H1 (cell line): Measurements from ENCODE around the gene VSIG10L2. TPM values are rescaled to one million over a fixed set of nuclear protein-coding genes. Genes with fewer than 3 reads are reported as not detected.

Experiments used
- CTCF ChIA-PET: fragments of 300-600 bp; sonication (Branson Sonifier 250); formaldehyde crosslinking; loops from one replicate; lab custom pipeline; 2021; ENCODE audit not compliant: partially characterized antibody; lab: Charles Lee
- POLR2A ChIA-PET: fragments of 300-600 bp; sonication (Branson Sonifier 250); formaldehyde crosslinking; loops from one replicate; lab custom pipeline; 2021; ENCODE audit warnings: inconsistent platforms; ENCODE audit not compliant: partially characterized antibody; lab: Charles Lee
- DNase-seq, 2 experiments: peaks; one replicate each; pipeline versions ENCODE4 v3.0.0 to v3.0.0-alpha.2; 2010 to 2022; ENCODE audit warnings: low spot score in 2 of 2, low read depth in 1 of 2, mixed read lengths in 1 of 2
- FAIRE-seq: peaks from 2 replicates; lab custom pipeline; 2011; peaks lifted over from hg19 to GRCh38; lab: Jason Lieb, UNC
- H2AFZ ChIP-seq: 2 replicates; pipeline ENCODE4 v1.8.1; 2012; ENCODE audit warnings: low read length, inconsistent platforms
- H2AK5ac ChIP-seq: 2 replicates; pipeline ENCODE4 v1.6.1; 2013; ENCODE audit warnings: low read depth, low read length
- H2BK120ac ChIP-seq: replicated peaks from 2 replicates; pipeline ENCODE3; 2013; ENCODE audit warnings: low read depth, low read length, inconsistent platforms
- H2BK12ac ChIP-seq: 2 replicates; pipeline ENCODE4 v1.6.1; 2013; ENCODE audit warnings: low read depth, low read length
- H2BK15ac ChIP-seq: 2 replicates; pipeline ENCODE4 v1.6.1; 2013; ENCODE audit warnings: low read length
- H2BK20ac ChIP-seq: 2 replicates; pipeline ENCODE4 v1.6.1; 2013; ENCODE audit warnings: low read length
- H2BK5ac ChIP-seq: 2 replicates; pipeline ENCODE4 v1.6.1; 2013; ENCODE audit warnings: low read depth, low read length
- H3K14ac ChIP-seq: 2 replicates; pipeline ENCODE4 v1.6.1; 2013; ENCODE audit warnings: inconsistent platforms; ENCODE audit not compliant: insufficient read length
- H3K18ac ChIP-seq: 2 replicates; pipeline ENCODE4 v1.6.1; 2013; ENCODE audit warnings: low read length; ENCODE audit errors: extremely low read depth
- H3K23ac ChIP-seq: 2 replicates; pipeline ENCODE4 v1.6.1; 2013; ENCODE audit warnings: inconsistent platforms; ENCODE audit not compliant: insufficient read length
- H3K23me2 ChIP-seq: 2 replicates; pipeline ENCODE4 v1.6.1; 2013; ENCODE audit warnings: low read depth, low read length
- H3K27ac ChIP-seq: 2 replicates; pipeline ENCODE4 v1.6.1; 2011; ENCODE audit warnings: low read depth, low read length, inconsistent platforms
- H3K27me3 ChIP-seq, 4 experiments: replicated peaks in 1 of 4; 1 replicate in 1 of 4; 2 replicates in 3 of 4; pipeline versions ENCODE4 v1.6.1 to v1.8.1; 2011 to 2013; ENCODE audit warnings: low read length in 3 of 4, mild to moderate bottlenecking in 3 of 4, inconsistent platforms in 2 of 4, mixed read lengths in 2 of 4, moderate library complexity in 1 of 4; ENCODE audit not compliant: control insufficient read depth in 3 of 4, insufficient read depth in 3 of 4; ENCODE audit errors: extremely low read depth in 1 of 4
- H3K36me3 ChIP-seq, 4 experiments: 2 replicates each; pipeline versions ENCODE4 v1.6.1 to v1.8.1; 2011 to 2013; ENCODE audit warnings: mild to moderate bottlenecking in 4 of 4, low read length in 3 of 4, moderate library complexity in 2 of 4, control low read depth in 1 of 4, inconsistent platforms in 1 of 4; ENCODE audit not compliant: insufficient read depth in 4 of 4, control insufficient read depth in 2 of 4
- H3K4ac ChIP-seq: replicated peaks from 2 replicates; pipeline ENCODE3; 2013; ENCODE audit warnings: low read length, low read depth, mixed read lengths, inconsistent platforms; ENCODE audit not compliant: insufficient read length
- H3K4me1 ChIP-seq, 4 experiments: replicated peaks in 1 of 4; 1 replicate in 1 of 4; 2 replicates in 3 of 4; pipeline versions ENCODE4 v1.6.1 to v1.8.1; 2011 to 2013; ENCODE audit warnings: low read length in 3 of 4, inconsistent platforms in 2 of 4, mixed read lengths in 1 of 4; ENCODE audit not compliant: insufficient read depth in 4 of 4, control insufficient read depth in 3 of 4
- H3K4me2 ChIP-seq, 2 experiments: 2 replicates each; pipeline versions ENCODE4 v1.6.1 to v1.8.1; 2011 to 2013; ENCODE audit warnings: low read depth in 2 of 2, low read length in 2 of 2, control low read depth in 1 of 2, inconsistent platforms in 1 of 2, mild to moderate bottlenecking in 1 of 2; ENCODE audit not compliant: insufficient read depth in 1 of 2
- H3K4me3 ChIP-seq, 4 experiments: fragments of 200-600, 300-600 bp in 1 of 4; sonication (generic), shearing (Covaris generic), sonication (Bioruptor Twin) in 1 of 4; 2 replicates each; pipeline versions ENCODE4 v1.5.1 to v1.8.1; 2011 to 2016; ENCODE audit warnings: low read length in 4 of 4, low read depth in 3 of 4, control low read depth in 2 of 4, inconsistent platforms in 2 of 4, mild to moderate bottlenecking in 2 of 4, mixed read lengths in 1 of 4, moderate library complexity in 1 of 4; ENCODE audit not compliant: insufficient read depth in 2 of 4; ENCODE audit errors: extremely low read depth in 1 of 4
- H3K56ac ChIP-seq: replicated peaks from 2 replicates; pipeline ENCODE3; 2013; ENCODE audit warnings: low read depth, mild to moderate bottlenecking, mixed read lengths, low read length, inconsistent platforms; ENCODE audit not compliant: insufficient read length
- H3K79me1 ChIP-seq: 2 replicates; pipeline ENCODE4 v1.6.1; 2013; ENCODE audit warnings: low read depth, low read length, control low read depth
- H3K79me2 ChIP-seq, 2 experiments: 2 replicates each; pipeline versions ENCODE4 v1.6.1 to v1.8.1; 2012 to 2013; ENCODE audit warnings: low read length in 2 of 2, mild to moderate bottlenecking in 2 of 2, inconsistent platforms in 1 of 2; ENCODE audit not compliant: insufficient read depth in 2 of 2, control insufficient read depth in 1 of 2
- H3K9ac ChIP-seq, 4 experiments: replicated peaks in 1 of 4; 1 replicate in 1 of 4; 2 replicates in 3 of 4; pipeline versions ENCODE4 v1.6.1 to v1.8.1; 2011 to 2013; ENCODE audit warnings: low read depth in 3 of 4, low read length in 3 of 4, control low read depth in 2 of 4, mild to moderate bottlenecking in 2 of 4, moderate library complexity in 2 of 4, inconsistent platforms in 1 of 4; ENCODE audit errors: extremely low read depth in 1 of 4
- H3K9me3 ChIP-seq, 2 experiments: 2 replicates each; pipeline versions ENCODE4 v1.6.1 to v1.8.1; 2012 to 2013; ENCODE audit warnings: mild to moderate bottlenecking in 2 of 2, moderate library complexity in 2 of 2, control low read depth in 1 of 2, inconsistent platforms in 1 of 2, low read depth in 1 of 2, low read length in 1 of 2, mixed read lengths in 1 of 2; ENCODE audit not compliant: insufficient read depth in 2 of 2
- H4K20me1 ChIP-seq, 2 experiments: replicated peaks in 1 of 2; 2 replicates each; pipeline versions ENCODE3 to v1.8.1; 2011 to 2013; ENCODE audit warnings: inconsistent platforms in 2 of 2, low read length in 2 of 2, mild to moderate bottlenecking in 1 of 2; ENCODE audit not compliant: insufficient read depth in 2 of 2, control insufficient read depth in 1 of 2
- H4K5ac ChIP-seq: 2 replicates; pipeline ENCODE4 v1.6.1; 2013; ENCODE audit warnings: low read length, low read depth, mixed read lengths, inconsistent platforms; ENCODE audit not compliant: insufficient read length
- H4K8ac ChIP-seq: 2 replicates; pipeline ENCODE4 v1.8.0; 2013; ENCODE audit warnings: mild to moderate bottlenecking, moderate library complexity, low read length, inconsistent platforms; ENCODE audit not compliant: insufficient read depth; ENCODE audit errors: extremely low read depth
- H4K91ac ChIP-seq: replicated peaks from 2 replicates; pipeline ENCODE3; 2013; ENCODE audit warnings: low read length, mixed read lengths, inconsistent platforms; ENCODE audit not compliant: insufficient read length
- BCL11A ChIP-seq, 2 experiments: IDR thresholded peaks; one replicate each; pipeline ENCODE4 v1.6.1; 2011; ENCODE audit warnings: low read depth in 2 of 2, low read length in 2 of 2, mild to moderate bottlenecking in 2 of 2
- BRCA1 ChIP-seq: IDR thresholded peaks from 2 replicates; pipeline ENCODE4 v1.6.1; 2012; ENCODE audit warnings: low read depth, low read length, improper control_type of control experiment
- GTF2F1 ChIP-seq: IDR thresholded peaks from 2 replicates; pipeline ENCODE4 v1.6.1; 2012; ENCODE audit warnings: low read depth, low read length, improper control_type of control experiment, borderline replicate concordance
- WGBS, 2 experiments: shearing (Covaris generic) in 1 of 2; methylation state at CpG; one replicate each; pipeline versions ENCODE4 v1.1.6 to v1.1.7; 2013 to 2015; ENCODE audit warnings: low lambda C conversion rate in 2 of 2, mixed read lengths in 2 of 2, inconsistent platforms in 1 of 2, low coverage in 1 of 2, missing lambda C conversion rate in 1 of 2; ENCODE audit not compliant: insufficient replicate concordance in 2 of 2, insufficient coverage in 1 of 2, insufficient read length in 1 of 2; ENCODE audit errors: extremely low coverage in 1 of 2, missing lambda C conversion rate in 1 of 2; 5-methylcytosine and 5-hydroxymethylcytosine counted together
- polyA plus RNA-seq, 7 experiments: library from polyadenylated mRNA; depleted of rRNA in 3 of 7; stranded (reverse) in 5 of 7; unstranded in 2 of 7; fragments of >200 nt in 5 of 7; fragments of 200-250 nt in 2 of 7; gene quantifications; 1 replicate in 5 of 7; 2 replicates in 1 of 7; 4 replicates in 1 of 7; pipeline versions ENCODE4 v1.2.1 to v1.2.3, GENCODE V29; 2011 to 2013; ENCODE audit warnings: missing spikeins in 2 of 7, mixed read lengths in 2 of 7
- total RNA-seq: library from RNA; stranded (reverse); fragmentation: NEBNext Ultra II Directional; extraction: Animal tissue kit (Norgen Biotek cat#: 25700); gene quantifications from 2 replicates; pipeline ENCODE4 v1.2.1, GENCODE V29; 2021
- TF ChIP-seq, protein P1 (sequence below), 3 experiments: IDR thresholded peaks; 1 replicate in 2 of 3; 2 replicates in 1 of 3; pipeline versions ENCODE4 v1.5.1 to v1.6.1; 2011; ENCODE audit warnings: low read length in 3 of 3, mild to moderate bottlenecking in 3 of 3, inconsistent platforms in 2 of 3, low read depth in 1 of 3, moderate library complexity in 1 of 3; ENCODE audit not compliant: insufficient read depth in 1 of 3; ENCODE audit errors: control extremely low read depth in 1 of 3

VSIG10L2 gene
- total and polyA plus RNA-seq, 2 of the 8 experiments (the other 6 are each of a cell fraction or from before 2014, with no cell fraction given), result not detected

GRCh38 chr11:126002181-126002580 lies 56.3 kb downstream of the VSIG10L2 start:
- ChIA-PET CTCF (interaction anchor here (0.8 to 1.0 kb wide), 2 partner anchors 167 to 186 kb away, joined by 3 read pairs; no protein-coding TSS in a partner anchor), POLR2A (interaction anchor here (1.1 kb wide), 1 partner anchor 66 kb away, joined by 3 read pairs; no protein-coding TSS in a partner anchor)
- 88% methylated on average over 4 of the region's 4 CpGs; no CpG with 5 or more reads in 1 of the 2 experiments for WGBS, 2 experiments
- Histone ChIP-seq H3K4ac (no peak overlapping the region), H4K20me1 (no peaks in the 10 kb centered on the region), H3K14ac (no peak overlapping the region), H3K23me2 (no peaks in the 10 kb centered on the region), H3K23ac (no peak overlapping the region), H3K79me2 (no peaks in the 10 kb centered on the region), H3K18ac (no peak overlapping the region), H4K5ac (no peak overlapping the region), H4K8ac (no peak overlapping the region), H3K27ac (no peak overlapping the region), H3K4me2 (no peak overlapping the region), H3K9me3 (no peaks in the 10 kb centered on the region), H2BK12ac (no peak overlapping the region), H3K4me3 (no peak overlapping the region), H3K79me1 (no peaks in the 10 kb centered on the region), H2BK20ac (no peak overlapping the region), H3K56ac (no peak overlapping the region), H2AK5ac (no peak overlapping the region), H3K36me3 (peaks cover 0 to 41% (median 12%) of the 10 kb centered on the region in 4 experiments; a peak in 5 of 8 replicates), H2BK5ac (no peak overlapping the region), H4K91ac (no peak overlapping the region), H3K4me1 (no peaks in the 10 kb centered on the region), H3K27me3 (no peaks in the 10 kb centered on the region), H2BK120ac (no peak overlapping the region), H3K9ac (no peak overlapping the region), H2BK15ac (no peak overlapping the region), H2AFZ (no peak overlapping the region)
- DNase-seq (no peak), FAIRE-seq (no peak)
- TF ChIP-seq BRCA1 (no peak), BCL11A (IDR thresholded peaks at IDR 0.05; ENCODE audit: low read depth in 2 of 2, low read length in 2 of 2) (no peak), GTF2F1 (no peak)
- TF ChIP-seq, protein P1, sequence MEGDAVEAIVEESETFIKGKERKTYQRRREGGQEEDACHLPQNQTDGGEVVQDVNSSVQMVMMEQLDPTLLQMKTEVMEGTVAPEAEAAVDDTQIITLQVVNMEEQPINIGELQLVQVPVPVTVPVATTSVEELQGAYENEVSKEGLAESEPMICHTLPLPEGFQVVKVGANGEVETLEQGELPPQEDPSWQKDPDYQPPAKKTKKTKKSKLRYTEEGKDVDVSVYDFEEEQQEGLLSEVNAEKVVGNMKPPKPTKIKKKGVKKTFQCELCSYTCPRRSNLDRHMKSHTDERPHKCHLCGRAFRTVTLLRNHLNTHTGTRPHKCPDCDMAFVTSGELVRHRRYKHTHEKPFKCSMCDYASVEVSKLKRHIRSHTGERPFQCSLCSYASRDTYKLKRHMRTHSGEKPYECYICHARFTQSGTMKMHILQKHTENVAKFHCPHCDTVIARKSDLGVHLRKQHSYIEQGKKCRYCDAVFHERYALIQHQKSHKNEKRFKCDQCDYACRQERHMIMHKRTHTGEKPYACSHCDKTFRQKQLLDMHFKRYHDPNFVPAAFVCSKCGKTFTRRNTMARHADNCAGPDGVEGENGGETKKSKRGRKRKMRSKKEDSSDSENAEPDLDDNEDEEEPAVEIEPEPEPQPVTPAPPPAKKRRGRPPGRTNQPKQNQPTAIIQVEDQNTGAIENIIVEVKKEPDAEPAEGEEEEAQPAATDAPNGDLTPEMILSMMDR (IDR thresholded peaks at IDR 0.05; ENCODE audit: control extremely low read depth in 1 of 3, insufficient read depth in 1 of 3, low read depth in 1 of 3, low read length in 3 of 3), result no peak
